ENCODE data around the gene PYROXD2.

GRCh38 chr10:98444314-98445006 lies 29.5 kb upstream of the PYROXD2 start:
- TF ChIP-seq CTCF (IDR thresholded peaks at IDR 0.05): no peak
- no peak for TF ChIP-seq SIN3A (IDR thresholded peaks at IDR 0.05; ENCODE audit: borderline replicate concordance, insufficient read depth, low read depth, low read length)
- no peak for TF ChIP-seq REST (IDR thresholded peaks at IDR 0.05; ENCODE audit: insufficient read depth in 1 of 2, low read depth in 2 of 2, low read length in 1 of 2)
- no peak for TF ChIP-seq POLR2AphosphoS5 (IDR thresholded peaks at IDR 0.05; ENCODE audit: low read depth, low read length)
